Upper lobe of left lung (tissue), 6 donors: ENCODE measurements around the gene PNLDC1. TPM values are rescaled to one million over a fixed set of nuclear protein-coding genes. Genes with fewer than 3 reads are reported as not detected.

Source experiments
- ATAC-seq, 2 donors: fragments of 200-7000 bp; cut with Tn5 transposase; one replicate each; pipeline ENCODE4 v1.9.1; 2022; ENCODE audit warnings: mild to moderate bottlenecking in 2 of 2, moderate library complexity in 2 of 2; ENCODE audit not compliant: low FRiP score in 2 of 2
- DNase-seq, 2 donors: peaks; one replicate each; pipeline ENCODE4 v3.0.0-alpha.2; 2019 to 2020
- H3K27ac ChIP-seq, 4 donors: fragments of 200-600 bp; sonication (generic); one replicate each; pipeline ENCODE4 v1.5.1; 2016 to 2019
- H3K27me3 ChIP-seq, 4 donors: fragments of 200-600 bp; sonication (generic); one replicate each; pipeline ENCODE4 v1.5.1; 2017 to 2019
- H3K36me3 ChIP-seq, 4 donors: fragments of 200-600 bp; sonication (generic); one replicate each; pipeline ENCODE4 v1.5.1; 2016 to 2019
- H3K4me1 ChIP-seq, 4 donors: fragments of 200-600 bp; sonication (generic); one replicate each; pipeline ENCODE4 v1.5.1; 2018 to 2019
- H3K4me3 ChIP-seq, 4 donors: fragments of 200-600 bp; sonication (generic); one replicate each; pipeline ENCODE4 v1.5.1; 2017 to 2019; ENCODE audit warnings: mild to moderate bottlenecking in 2 of 4, moderate library complexity in 1 of 4
- H3K9me3 ChIP-seq, 4 donors: fragments of 200-600 bp; sonication (generic); one replicate each; pipeline ENCODE4 v1.5.1; 2018 to 2019
- EP300 ChIP-seq, 4 donors: sonication (generic); formaldehyde crosslinking; IDR thresholded peaks; one replicate each; pipeline ENCODE4 v1.5.1; 2017; ENCODE audit warnings: antibody characterized with exemption in 4 of 4, control low read depth in 2 of 4
- POLR2A ChIP-seq, 4 donors: fragments of 450-650 bp; IDR thresholded peaks; one replicate each; pipeline ENCODE4 v1.5.1; 2016 to 2017; ENCODE audit warnings: antibody characterized with exemption in 4 of 4, mild to moderate bottlenecking in 2 of 4
- POLR2AphosphoS5 ChIP-seq, 2 donors: sonication (generic); formaldehyde crosslinking; IDR thresholded peaks; one replicate each; pipeline ENCODE4 v1.5.1; 2017; ENCODE audit warnings: antibody characterized with exemption in 2 of 2
- WGBS, 2 donors: methylation state at CpG; one replicate each; pipeline ENCODE4 v1.1.5; 2017 to 2018; 5-methylcytosine and 5-hydroxymethylcytosine counted together
- total RNA-seq, 6 donors: library from RNA; depleted of rRNA in 4 of 6; stranded (reverse); fragments of >200 nt in 4 of 6; gene quantifications; one replicate each; pipeline versions ENCODE4 v1.1.0 to v1.2.1, GENCODE V29; 2016 to 2021
- TF ChIP-seq, protein P1 (sequence below), 6 experiments: fragments of 450-650 bp in 4 of 6; fragments of 200-600 bp in 2 of 6; sonication (generic) in 2 of 6; IDR thresholded peaks; one replicate each; pipeline ENCODE4 v1.5.1; 2016 to 2019; ENCODE audit warnings: antibody characterized with exemption in 6 of 6
- donor health status: DM: no; HTN: no; CAD: no; lungs with moderate emphysema.
- donor health status: DM: no; HTN: yes; CAD: no; lungs with severe emphysema.

Gene PNLDC1
- total RNA-seq, 6 donors from 2014 or later = 0.37 to 1.0 TPM; not detected in 4

DNA sequence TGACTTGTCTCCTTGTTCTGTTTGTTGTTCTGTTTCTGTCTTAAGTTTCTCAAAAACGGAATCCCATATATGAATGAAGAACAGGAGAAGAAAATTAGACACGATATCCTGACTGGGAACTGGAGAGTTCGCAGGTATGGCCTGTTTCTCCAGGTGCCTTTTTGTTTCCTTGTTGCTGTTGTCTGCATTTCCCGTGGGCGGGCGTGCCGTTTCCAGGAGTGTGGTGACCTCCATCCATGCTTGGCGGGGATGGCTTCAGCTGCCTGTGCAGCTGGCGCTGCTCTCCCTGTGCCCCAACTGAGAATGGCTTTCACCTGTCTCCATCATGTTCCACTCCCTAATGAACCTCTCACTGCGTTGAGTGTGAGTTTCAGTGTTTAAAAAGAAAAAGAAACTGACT lies 4.4 kb downstream of the PNLDC1 start:
- Histone ChIP-seq H3K27ac (no peak overlapping the region), H3K9me3 (no peaks in the 10 kb centered on the region), H3K36me3 (peaks cover 4 to 10% (median 6%) of the 10 kb centered on the region in 4 donors), H3K27me3 (no peaks in the 10 kb centered on the region), H3K4me1 (peaks cover 0 to 4% (median 0%) of the 10 kb centered on the region in 4 donors), H3K4me3 (no peak overlapping the region)
- TF ChIP-seq POLR2A (IDR thresholded peaks at IDR 0.05) (no peak), POLR2AphosphoS5 (IDR thresholded peaks at IDR 0.05) (no peak), EP300 (IDR thresholded peaks at IDR 0.05) (no peak)
- TF ChIP-seq, protein P1, sequence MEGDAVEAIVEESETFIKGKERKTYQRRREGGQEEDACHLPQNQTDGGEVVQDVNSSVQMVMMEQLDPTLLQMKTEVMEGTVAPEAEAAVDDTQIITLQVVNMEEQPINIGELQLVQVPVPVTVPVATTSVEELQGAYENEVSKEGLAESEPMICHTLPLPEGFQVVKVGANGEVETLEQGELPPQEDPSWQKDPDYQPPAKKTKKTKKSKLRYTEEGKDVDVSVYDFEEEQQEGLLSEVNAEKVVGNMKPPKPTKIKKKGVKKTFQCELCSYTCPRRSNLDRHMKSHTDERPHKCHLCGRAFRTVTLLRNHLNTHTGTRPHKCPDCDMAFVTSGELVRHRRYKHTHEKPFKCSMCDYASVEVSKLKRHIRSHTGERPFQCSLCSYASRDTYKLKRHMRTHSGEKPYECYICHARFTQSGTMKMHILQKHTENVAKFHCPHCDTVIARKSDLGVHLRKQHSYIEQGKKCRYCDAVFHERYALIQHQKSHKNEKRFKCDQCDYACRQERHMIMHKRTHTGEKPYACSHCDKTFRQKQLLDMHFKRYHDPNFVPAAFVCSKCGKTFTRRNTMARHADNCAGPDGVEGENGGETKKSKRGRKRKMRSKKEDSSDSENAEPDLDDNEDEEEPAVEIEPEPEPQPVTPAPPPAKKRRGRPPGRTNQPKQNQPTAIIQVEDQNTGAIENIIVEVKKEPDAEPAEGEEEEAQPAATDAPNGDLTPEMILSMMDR (IDR thresholded peaks at IDR 0.05) = no peak
- WGBS, 2 donors = 93% methylated on average over 10 of the region's 10 CpGs
- DNase-seq = no peak
- ATAC-seq = no peak

DNA sequence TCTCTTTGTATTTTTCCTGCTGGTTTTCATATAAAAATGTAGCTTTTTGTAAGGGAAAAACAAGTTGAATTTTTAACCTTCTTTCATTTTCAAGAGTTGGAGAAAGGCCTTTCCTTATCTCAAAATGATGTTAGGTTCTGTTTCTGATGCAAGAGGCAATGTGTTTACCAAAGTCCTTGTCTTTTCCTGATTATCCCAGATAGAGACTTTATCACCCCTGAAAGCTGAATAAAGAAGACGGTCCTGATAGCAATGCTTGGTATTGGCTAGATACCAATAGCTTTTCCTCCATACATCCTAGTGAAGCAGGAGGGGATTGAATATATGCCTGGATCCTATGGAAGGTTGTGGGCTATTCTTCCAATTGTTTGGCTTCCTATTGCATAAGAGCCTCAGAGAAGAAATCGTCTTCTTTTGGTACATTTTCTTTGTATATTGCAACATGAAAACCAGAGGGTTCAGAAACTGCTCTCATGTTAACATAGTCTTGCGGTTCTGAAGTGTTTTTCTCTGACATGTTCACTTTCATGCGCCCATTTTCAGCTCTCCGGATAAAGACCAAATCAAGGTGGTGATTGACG lies 5.5 kb downstream of the PNLDC1 start:
- no peak for TF ChIP-seq POLR2A (IDR thresholded peaks at IDR 0.05)
- TF ChIP-seq EP300 (IDR thresholded peaks at IDR 0.05) = no peak
- no peak for TF ChIP-seq POLR2AphosphoS5 (IDR thresholded peaks at IDR 0.05)
- TF ChIP-seq, protein P1 (IDR thresholded peaks at IDR 0.05) = no peak
- H3K27me3 ChIP-seq = no peaks in the 10 kb centered on the region
- DNase-seq (no peak), ATAC-seq (no peak)
- 77 to 84% methylated on average over 6 of the region's 6 CpGs for WGBS, 2 donors
- no peaks in the 10 kb centered on the region for H3K9me3 ChIP-seq
- peaks cover 0 to 4% (median 0%) of the 10 kb centered on the region in 4 donors for H3K4me1 ChIP-seq
- H3K4me3 ChIP-seq = no peak overlapping the region
- H3K36me3 ChIP-seq = no peaks in the 10 kb centered on the region
- no peak overlapping the region for H3K27ac ChIP-seq

- no peak overlapping the region for H3K27ac ChIP-seq
- no peaks in the 10 kb centered on the region for H3K36me3 ChIP-seq
- H3K9me3 ChIP-seq = no peaks in the 10 kb centered on the region
- TF ChIP-seq POLR2A (IDR thresholded peaks at IDR 0.05) = no peak
- no peak for TF ChIP-seq EP300 (IDR thresholded peaks at IDR 0.05)
- TF ChIP-seq, protein P1 (IDR thresholded peaks at IDR 0.05) = no peak
- no peak for TF ChIP-seq POLR2AphosphoS5 (IDR thresholded peaks at IDR 0.05)
- 81 to 88% methylated on average over 9 of the region's 9 CpGs for WGBS, 2 donors
- no peak for ATAC-seq
- no peak overlapping the region for H3K4me3 ChIP-seq
- H3K4me1 ChIP-seq = peaks cover 0 to 4% (median 0%) of the 10 kb centered on the region in 4 donors
- no peaks in the 10 kb centered on the region for H3K27me3 ChIP-seq
- no peak for DNase-seq
Observed at GRCh38 chr6:159806021-159806458, 6.0 kb downstream of the PNLDC1 start.

DNA sequence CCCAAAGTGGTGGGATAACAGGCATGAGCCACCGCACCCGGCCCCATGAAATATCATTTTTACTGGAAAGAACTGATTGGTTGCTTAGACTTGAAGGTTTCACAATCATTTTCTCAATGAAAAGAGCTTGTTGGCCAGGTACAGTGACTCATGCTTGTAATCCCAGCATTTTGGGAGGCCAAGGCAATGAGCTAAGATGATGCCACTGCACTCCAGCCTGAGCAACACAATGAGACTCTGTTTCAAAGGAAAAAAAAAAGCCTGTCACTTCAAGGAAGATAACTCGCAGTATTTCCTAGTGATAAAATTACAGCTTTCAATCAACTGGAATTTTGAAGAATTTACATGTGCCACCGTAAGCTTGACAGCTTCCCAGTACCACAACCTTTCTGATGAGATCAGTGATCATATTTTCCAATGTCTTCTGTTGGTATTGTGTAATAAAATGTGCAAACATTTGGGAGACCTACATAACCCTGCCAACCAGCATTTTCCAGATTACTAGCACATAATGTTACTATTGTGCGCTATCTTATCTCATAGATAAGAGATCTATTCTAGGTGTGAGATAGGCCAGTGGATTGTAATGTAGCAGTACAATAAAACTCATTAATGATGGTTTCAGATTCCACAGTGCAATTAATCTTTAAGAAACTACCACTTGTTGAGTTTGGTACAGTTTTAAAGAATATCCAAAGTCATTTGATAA lies 7.2 kb downstream of the PNLDC1 start:
- no peak for TF ChIP-seq EP300 (IDR thresholded peaks at IDR 0.05)
- TF ChIP-seq POLR2AphosphoS5 (IDR thresholded peaks at IDR 0.05) = no peak
- no peak for TF ChIP-seq POLR2A (IDR thresholded peaks at IDR 0.05)
- TF ChIP-seq, protein P1 (IDR thresholded peaks at IDR 0.05) = no peak
- DNase-seq = no peak
- H3K9me3 ChIP-seq = no peaks in the 10 kb centered on the region
- H3K27me3 ChIP-seq = no peaks in the 10 kb centered on the region
- WGBS, 2 donors = 92 to 93% methylated on average over 5 of the region's 5 CpGs
- H3K36me3 ChIP-seq = no peaks in the 10 kb centered on the region
- H3K4me3 ChIP-seq = no peak overlapping the region
- ATAC-seq = no peak
- no peak overlapping the region for H3K27ac ChIP-seq
- H3K4me1 ChIP-seq = no peaks in the 10 kb centered on the region
